Heart left ventricle (tissue), 13 donors: Measurements from ENCODE around the gene OR8H2.
"Not testable (repeated sequence)": the region's sequence is repeated elsewhere in the genome, so short reads cannot be mapped to it uniquely, and the experiment has no call there.

Experiments used
- POLR2A ChIP-seq, 2 donors: fragments of 450-650 bp; IDR thresholded peaks; one replicate each; pipeline ENCODE4 v1.6.1; 2017; ENCODE audit warnings: antibody characterized with exemption in 2 of 2, mild to moderate bottlenecking in 2 of 2, moderate library complexity in 2 of 2
- TF ChIP-seq, protein P1 (sequence below), 12 donors: fragments of 200-600 bp; sonication (generic) in 4 of 12; IDR thresholded peaks; one replicate each; pipeline versions ENCODE4 v1.5.0 to v1.8.0; 2018 to 2022; ENCODE audit warnings: antibody characterized with exemption in 12 of 12, mild to moderate bottlenecking in 5 of 12
- donor health status: ischemic (EF 13 %, LVEDD 7.1; RV severe dilation, severe dysfunction).
- donor health status: DM: no; HTN: yes; CAD: no.
- donor health status: DM: no; HTN: no; CAD: no.
- donor health status: ischemic (EF 25% LVEDD 6.9; RV normal size, moderate dysfunction).
- donor health status: ischemic (EF 25% LVEDD 5.7; RV mildly dilated, moderate dysfunction).
- donor health status: ischemic (EF 35%, LVEDD 5.7; RV mildly dilated, moderate dysfunction).
- donor health status: nonischemic (EF 11% LVEDD 7.7; RV severe dilation, severe dysfunction).
- donor health status: DM: yes; HTN: yes; CAD: no.
- donor health status: PGD.
- donor health status: ischemic (EF 29% LVEDD 5.4; RV normal size, mild dysfunction).
- donor health status: nonischemic (EF 23%, LVEDD 6.1; RV moderate dilation, normal function).

DNA sequence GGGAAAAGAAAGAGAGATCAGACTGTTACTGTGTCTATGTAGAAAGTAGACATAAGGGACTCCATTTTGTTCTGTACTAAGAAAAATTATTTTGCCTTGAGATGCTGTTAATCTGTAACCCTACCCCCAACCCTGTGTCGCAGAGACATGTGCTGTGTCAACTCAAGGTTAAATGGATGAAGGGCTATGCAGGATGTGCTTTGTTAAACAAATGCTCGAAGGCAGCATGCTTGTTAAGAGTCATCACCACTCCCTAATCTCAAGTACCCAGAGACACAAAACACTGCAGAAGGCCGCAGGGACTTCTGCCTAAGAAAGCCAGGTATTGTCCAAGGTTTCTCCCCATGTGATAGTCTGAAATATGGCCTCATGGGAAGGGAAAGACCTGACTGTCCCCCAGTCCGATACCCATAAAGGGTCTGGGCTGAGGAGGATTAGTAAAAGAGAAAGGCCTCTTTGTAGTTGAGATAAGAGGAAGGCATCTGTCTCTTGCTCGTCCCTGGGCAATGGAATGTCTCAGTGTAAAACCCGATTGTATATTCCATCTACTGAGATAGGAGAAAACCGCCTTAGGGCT is 45.7 kb upstream of the OR8H2 start:
- TF ChIP-seq, protein P1, sequence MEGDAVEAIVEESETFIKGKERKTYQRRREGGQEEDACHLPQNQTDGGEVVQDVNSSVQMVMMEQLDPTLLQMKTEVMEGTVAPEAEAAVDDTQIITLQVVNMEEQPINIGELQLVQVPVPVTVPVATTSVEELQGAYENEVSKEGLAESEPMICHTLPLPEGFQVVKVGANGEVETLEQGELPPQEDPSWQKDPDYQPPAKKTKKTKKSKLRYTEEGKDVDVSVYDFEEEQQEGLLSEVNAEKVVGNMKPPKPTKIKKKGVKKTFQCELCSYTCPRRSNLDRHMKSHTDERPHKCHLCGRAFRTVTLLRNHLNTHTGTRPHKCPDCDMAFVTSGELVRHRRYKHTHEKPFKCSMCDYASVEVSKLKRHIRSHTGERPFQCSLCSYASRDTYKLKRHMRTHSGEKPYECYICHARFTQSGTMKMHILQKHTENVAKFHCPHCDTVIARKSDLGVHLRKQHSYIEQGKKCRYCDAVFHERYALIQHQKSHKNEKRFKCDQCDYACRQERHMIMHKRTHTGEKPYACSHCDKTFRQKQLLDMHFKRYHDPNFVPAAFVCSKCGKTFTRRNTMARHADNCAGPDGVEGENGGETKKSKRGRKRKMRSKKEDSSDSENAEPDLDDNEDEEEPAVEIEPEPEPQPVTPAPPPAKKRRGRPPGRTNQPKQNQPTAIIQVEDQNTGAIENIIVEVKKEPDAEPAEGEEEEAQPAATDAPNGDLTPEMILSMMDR (IDR thresholded peaks at IDR 0.05), result not testable (repeated sequence)
- not testable (repeated sequence) for TF ChIP-seq POLR2A (IDR thresholded peaks at IDR 0.05)
